Muscle layer of duodenum (tissue), 2 donors: ENCODE measurements around the gene DIRAS1.

Source experiments
- H3K27ac ChIP-seq: one replicate; pipeline ENCODE4 v1.7.0; 2013; ENCODE audit warnings: mild to moderate bottlenecking, low read length
- H3K27me3 ChIP-seq: one replicate; pipeline ENCODE4 v1.7.0; 2013; ENCODE audit warnings: low read depth, mild to moderate bottlenecking, control low read depth, low read length
- H3K36me3 ChIP-seq, 2 donors: one replicate each; pipeline ENCODE4 v1.7.0; 2013; ENCODE audit warnings: low read length in 2 of 2, control low read depth in 1 of 2, mild to moderate bottlenecking in 1 of 2; ENCODE audit not compliant: insufficient read depth in 2 of 2, control insufficient read depth in 1 of 2
- H3K4me1 ChIP-seq, 2 donors: one replicate each; pipeline ENCODE4 v1.7.0; 2013; ENCODE audit warnings: low read length in 2 of 2, mild to moderate bottlenecking in 2 of 2, control low read depth in 1 of 2, moderate library complexity in 1 of 2; ENCODE audit not compliant: insufficient read depth in 2 of 2, control insufficient read depth in 1 of 2
- H3K4me3 ChIP-seq, 2 donors: one replicate each; pipeline ENCODE4 v1.7.0; 2013; ENCODE audit warnings: low read length in 2 of 2, low read depth in 1 of 2, mild to moderate bottlenecking in 1 of 2
- H3K9me3 ChIP-seq, 2 donors: one replicate each; pipeline ENCODE4 v1.7.0; 2013; ENCODE audit warnings: low read length in 2 of 2, control low read depth in 1 of 2, mild to moderate bottlenecking in 1 of 2; ENCODE audit not compliant: control insufficient read depth in 1 of 2
- donor health status: healthy.

The DIRAS1 gene

GRCh38 chr19:2734589-2735288 lies 13.6 kb upstream of the DIRAS1 start:
- peaks cover 0 to 13% of the 10 kb centered on the region in 2 donors for H3K4me1 ChIP-seq
- peaks cover 4 to 51% of the 10 kb centered on the region in 2 donors for H3K36me3 ChIP-seq
- H3K4me3 ChIP-seq: no peak overlapping the region
- no peaks in the 10 kb centered on the region for H3K9me3 ChIP-seq
- H3K27me3 ChIP-seq: no peaks in the 10 kb centered on the region
- H3K27ac ChIP-seq: no peak overlapping the region

- no peaks in the 10 kb centered on the region for H3K9me3 ChIP-seq
- no peak overlapping the region for H3K27ac ChIP-seq
- no peak overlapping the region for H3K4me3 ChIP-seq
- no peaks in the 10 kb centered on the region for H3K27me3 ChIP-seq
- H3K36me3 ChIP-seq: peaks cover 4 to 51% of the 10 kb centered on the region in 2 donors
- peaks cover 0 to 8% of the 10 kb centered on the region in 2 donors for H3K4me1 ChIP-seq
Observed at GRCh38 chr19:2733930-2734588, 12.9 kb upstream of the DIRAS1 start.

- Histone ChIP-seq H3K4me3 (no peak overlapping the region), H3K27ac (no peak overlapping the region), H3K4me1 (no peaks in the 10 kb centered on the region), H3K27me3 (no peaks in the 10 kb centered on the region), H3K9me3 (no peaks in the 10 kb centered on the region), H3K36me3 (peaks cover 4 to 51% of the 10 kb centered on the region in 2 donors)
Observed at GRCh38 chr19:2732883-2733282, 11.7 kb upstream of the DIRAS1 start.

GRCh38 chr19:2732157-2732725 lies 11.1 kb upstream of the DIRAS1 start:
- Histone ChIP-seq H3K27me3 (peaks cover under 1% of the 10 kb centered on the region), H3K9me3 (no peaks in the 10 kb centered on the region), H3K4me3 (no peak overlapping the region), H3K27ac (no peak overlapping the region), H3K4me1 (no peaks in the 10 kb centered on the region), H3K36me3 (peaks cover 4 to 51% of the 10 kb centered on the region in 2 donors)

- H3K9me3 ChIP-seq: no peaks in the 10 kb centered on the region
- H3K27me3 ChIP-seq: peaks cover 3% of the 10 kb centered on the region
- no peak overlapping the region for H3K4me3 ChIP-seq
- peaks cover 4 to 43% of the 10 kb centered on the region in 2 donors for H3K36me3 ChIP-seq
- H3K27ac ChIP-seq: no peak overlapping the region
- no peaks in the 10 kb centered on the region for H3K4me1 ChIP-seq
Observed at GRCh38 chr19:2731181-2731995, 10.2 kb upstream of the DIRAS1 start.

GRCh38 chr19:2729943-2730818 lies 9.0 kb upstream of the DIRAS1 start:
- Histone ChIP-seq H3K9me3 (no peaks in the 10 kb centered on the region), H3K4me3 (no peak overlapping the region), H3K36me3 (peaks cover 4 to 30% of the 10 kb centered on the region in 2 donors)

GRCh38 chr19:2728783-2729387 lies 7.7 kb upstream of the DIRAS1 start:
- Histone ChIP-seq H3K36me3 (peaks cover 0 to 20% of the 10 kb centered on the region in 2 donors), H3K27ac (no peak overlapping the region), H3K4me1 (no peaks in the 10 kb centered on the region), H3K9me3 (no peaks in the 10 kb centered on the region), H3K27me3 (peaks cover 12% of the 10 kb centered on the region), H3K4me3 (no peak overlapping the region)

More at GRCh38 chr19:2729943-2730818, 9.0 kb upstream of the DIRAS1 start:
- no peak overlapping the region for H3K27ac ChIP-seq
- peaks cover 12% of the 10 kb centered on the region for H3K27me3 ChIP-seq
- H3K4me1 ChIP-seq: no peaks in the 10 kb centered on the region

- H3K4me1 ChIP-seq: peaks cover 0 to 10% of the 10 kb centered on the region in 2 donors
- H3K36me3 ChIP-seq: peaks cover 0 to 11% of the 10 kb centered on the region in 2 donors
- H3K27me3 ChIP-seq: peaks cover 12% of the 10 kb centered on the region
- H3K27ac ChIP-seq: no peak overlapping the region
- no peak overlapping the region for H3K4me3 ChIP-seq
- no peaks in the 10 kb centered on the region for H3K9me3 ChIP-seq
Observed at GRCh38 chr19:2727640-2727944, 6.4 kb upstream of the DIRAS1 start.

GRCh38 chr19:2726904-2727639 lies 5.9 kb upstream of the DIRAS1 start:
- H3K27ac ChIP-seq: no peak overlapping the region
- H3K4me3 ChIP-seq: no peak overlapping the region
- peaks cover 0 to 11% of the 10 kb centered on the region in 2 donors for H3K4me1 ChIP-seq
- peaks cover 12% of the 10 kb centered on the region for H3K27me3 ChIP-seq
- H3K9me3 ChIP-seq: no peaks in the 10 kb centered on the region
- peaks cover 0 to 6% of the 10 kb centered on the region in 2 donors for H3K36me3 ChIP-seq
